Measurements from ENCODE around the gene SEPTIN14.
"Not testable (repeated sequence)": the region's sequence is repeated elsewhere in the genome, so short reads cannot be mapped to it uniquely, and the experiment has no call there.

The SEPTIN14 gene

DNA sequence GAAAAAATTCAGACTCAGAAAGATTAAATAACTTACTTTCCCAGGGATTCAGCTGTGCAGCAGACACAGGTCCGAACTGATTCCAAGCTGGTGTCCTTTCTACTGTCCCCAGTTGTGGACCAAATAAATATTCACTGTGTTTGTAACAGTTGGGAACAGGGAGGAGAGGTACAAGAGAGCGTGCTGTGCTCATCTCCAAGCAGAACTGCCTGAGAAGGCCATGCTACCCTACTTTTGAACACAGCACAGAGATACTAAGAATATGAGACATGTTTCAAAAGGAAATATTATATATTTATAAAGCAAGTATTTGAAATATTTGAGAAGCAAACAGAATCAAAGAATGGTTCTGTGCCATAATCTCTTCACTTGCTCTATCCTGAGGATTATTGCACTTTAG lies at the start of gene SEPTIN14:
SEPTIN14 (minus strand) TSS at position 101 of the 400 bp plus-strand sequence. CDS start 756 bp downstream, outside the sequence.
- not testable (repeated sequence) for DNase-seq

GRCh38 chr7:55903985-55904759 lies 41.6 kb upstream of the SEPTIN14 start:
- no peak for DNase-seq

DNA sequence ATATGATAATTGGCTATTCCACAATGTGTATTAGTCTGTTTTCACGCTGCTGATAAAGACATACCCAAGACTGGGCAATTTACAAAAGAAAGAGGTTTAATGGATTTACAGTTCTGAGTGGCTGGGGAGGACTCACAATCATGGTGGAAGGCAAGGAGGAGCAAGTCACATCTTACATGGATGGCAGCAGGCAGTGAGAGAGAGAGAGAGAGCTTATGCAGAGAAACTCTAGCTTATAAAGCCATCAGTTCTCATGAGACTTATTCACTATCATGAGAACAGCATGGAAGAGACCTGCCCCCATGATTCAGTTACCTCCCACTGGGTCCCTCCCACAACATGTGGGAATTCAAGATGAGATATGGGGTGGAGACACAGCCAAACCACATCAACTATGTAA lies 38.5 kb upstream of the SEPTIN14 start:
- not testable (repeated sequence) for DNase-seq

DNA sequence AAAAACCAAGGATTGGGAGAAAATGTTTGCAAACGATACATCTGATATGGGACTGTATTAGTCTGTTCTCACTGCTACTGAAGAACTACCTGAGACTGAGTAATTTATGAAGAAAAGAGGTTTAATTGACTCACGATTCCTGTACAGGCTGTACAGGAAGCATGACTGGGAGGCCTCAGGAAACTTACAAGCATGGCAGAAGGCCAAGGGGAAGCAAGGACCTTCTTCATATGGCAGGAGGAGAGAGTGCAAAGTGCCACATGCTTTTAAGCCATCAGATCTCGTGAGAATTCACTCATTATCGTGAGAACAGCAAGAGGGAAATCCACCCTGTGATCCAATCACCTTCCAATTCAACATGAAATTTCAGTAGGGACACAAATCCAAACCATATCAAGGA lies 35.7 kb upstream of the SEPTIN14 start:
- no peak for DNase-seq

DNA sequence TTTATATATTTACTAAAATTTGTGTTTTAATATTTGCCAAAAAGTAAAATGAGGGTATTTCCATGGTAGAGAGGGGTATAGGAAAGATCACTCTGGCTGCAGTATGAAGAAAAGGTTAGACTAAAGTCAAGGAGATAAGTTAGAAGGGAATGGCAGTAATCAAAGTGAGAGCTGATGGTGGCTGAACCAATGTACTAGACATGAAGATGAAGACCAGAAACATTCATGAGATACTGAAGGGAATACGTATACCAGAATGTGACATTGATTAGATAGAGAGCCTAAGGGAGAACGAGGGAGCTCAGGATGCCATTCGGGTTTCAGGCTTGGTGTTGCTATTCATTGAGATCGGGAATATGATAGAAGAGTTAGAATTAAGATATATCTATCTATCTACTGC lies 32.5 kb upstream of the SEPTIN14 start:
- DNase-seq = no peak

GRCh38 chr7:55893940-55894339 lies 31.4 kb upstream of the SEPTIN14 start:
- no peak for DNase-seq

DNA sequence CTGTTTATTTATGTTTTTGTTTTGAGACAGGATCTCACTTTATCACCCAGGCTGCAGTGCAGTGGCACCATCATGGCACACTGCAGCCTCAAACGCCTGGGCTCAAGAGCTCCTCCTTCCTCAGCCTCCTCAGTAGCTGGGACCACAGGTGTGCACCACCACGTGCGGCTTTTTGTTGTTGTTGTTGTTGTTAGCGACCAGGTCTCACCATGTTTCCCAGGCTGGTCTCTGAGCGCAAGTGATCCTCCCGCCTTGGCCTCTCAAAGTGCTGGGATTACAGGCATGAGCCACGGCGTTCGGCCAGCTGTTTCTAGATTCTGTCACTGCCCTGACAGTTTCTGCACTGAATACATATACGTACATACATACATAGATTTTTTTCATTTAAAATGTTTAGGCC lies 25.8 kb upstream of the SEPTIN14 start:
- not testable (repeated sequence) for DNase-seq

DNA sequence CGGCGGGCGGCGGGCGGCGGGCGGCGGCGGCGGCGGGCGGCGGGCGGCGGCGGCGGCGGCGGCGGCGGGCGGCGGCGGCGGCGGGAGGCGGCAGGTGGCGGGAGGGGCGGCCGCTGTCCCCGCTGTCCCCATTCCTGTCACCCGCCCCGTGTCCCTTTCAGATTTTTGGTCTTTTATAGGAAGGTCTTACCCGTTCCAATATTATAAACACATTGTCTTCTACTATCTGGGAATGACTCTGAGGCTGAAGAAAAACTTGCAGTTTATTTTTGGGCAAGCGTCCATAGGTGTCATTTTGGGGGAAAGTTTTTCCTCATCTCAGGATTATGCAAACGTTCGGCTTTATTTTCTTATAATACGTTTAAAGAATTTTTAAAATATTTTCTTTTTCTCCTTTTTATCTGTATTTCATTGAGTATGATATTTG lies 25.3 kb upstream of the SEPTIN14 start:
- DNase-seq = no peak

GRCh38 chr7:55884321-55884720 lies 21.8 kb upstream of the SEPTIN14 start:
- no peak for DNase-seq

GRCh38 chr7:55878691-55879090 lies 16.1 kb upstream of the SEPTIN14 start:
- DNase-seq = no peak

DNA sequence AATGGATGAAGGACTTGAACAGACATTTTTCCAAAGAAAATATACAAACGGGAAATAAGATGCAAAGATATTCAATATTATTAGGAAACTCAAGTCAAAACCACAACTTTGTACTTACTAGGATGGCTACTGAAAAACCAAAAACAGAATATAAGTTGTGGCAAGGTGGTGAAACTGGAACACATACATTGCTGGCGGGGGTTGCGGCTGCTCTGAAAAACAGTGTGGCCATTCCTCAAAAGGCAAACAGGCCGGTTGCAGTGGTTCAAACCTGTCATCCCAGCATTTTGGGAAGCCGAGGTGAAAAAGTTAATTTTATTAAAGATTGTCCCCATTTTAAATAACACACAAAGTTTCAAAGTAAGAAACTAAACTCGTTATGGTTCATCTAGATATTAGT lies 14.8 kb upstream of the SEPTIN14 start:
- no peak for DNase-seq

GRCh38 chr7:55873765-55874164 lies 11.2 kb upstream of the SEPTIN14 start:
- no peak for DNase-seq

DNA sequence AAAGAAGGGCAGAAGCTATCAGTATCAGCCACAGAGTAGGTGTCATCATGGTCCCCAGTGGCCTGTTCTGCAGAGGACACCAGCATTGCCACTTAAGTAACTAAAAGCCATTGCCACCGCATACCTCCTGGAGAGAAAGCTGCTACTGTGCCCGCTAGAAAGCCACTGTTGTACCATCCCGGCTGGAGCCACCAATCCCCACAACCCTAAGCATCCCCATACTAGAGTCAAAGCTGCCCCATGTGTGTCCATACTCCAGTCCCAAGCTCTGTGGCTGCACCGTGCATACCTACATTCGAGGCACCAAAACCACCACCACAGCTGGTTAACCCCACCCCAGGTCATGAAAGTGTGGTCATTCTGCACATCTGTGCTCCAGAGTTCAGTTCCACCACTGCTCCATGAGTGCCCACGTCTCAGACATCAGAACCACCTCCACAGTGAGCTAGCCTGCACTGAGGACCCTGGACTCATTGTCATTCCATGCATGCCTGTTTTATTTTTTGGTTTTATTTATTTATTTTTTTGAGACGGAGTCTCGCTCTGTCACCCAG lies 9.5 kb upstream of the SEPTIN14 start:
- DNase-seq = no peak

DNA sequence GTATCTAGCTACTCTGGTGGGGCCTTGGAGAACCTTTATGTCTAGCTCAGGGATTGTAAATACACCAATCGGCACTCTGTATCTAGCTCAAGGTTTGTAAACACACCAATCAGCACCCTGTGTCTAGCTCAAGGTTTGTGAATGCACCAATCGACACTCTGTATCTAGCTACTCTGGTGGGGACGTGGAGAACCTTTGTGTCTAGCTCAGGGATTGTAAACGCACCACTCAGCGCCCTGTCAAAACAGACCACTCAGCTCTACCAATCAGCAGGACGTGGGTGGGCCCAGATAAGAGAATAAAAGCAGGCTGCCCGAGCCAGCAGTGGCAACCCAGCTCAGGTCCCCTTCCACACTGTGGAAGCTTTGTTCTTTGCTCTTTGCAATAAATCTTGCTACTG lies 6.4 kb upstream of the SEPTIN14 start:
- DNase-seq = not testable (repeated sequence)

DNA sequence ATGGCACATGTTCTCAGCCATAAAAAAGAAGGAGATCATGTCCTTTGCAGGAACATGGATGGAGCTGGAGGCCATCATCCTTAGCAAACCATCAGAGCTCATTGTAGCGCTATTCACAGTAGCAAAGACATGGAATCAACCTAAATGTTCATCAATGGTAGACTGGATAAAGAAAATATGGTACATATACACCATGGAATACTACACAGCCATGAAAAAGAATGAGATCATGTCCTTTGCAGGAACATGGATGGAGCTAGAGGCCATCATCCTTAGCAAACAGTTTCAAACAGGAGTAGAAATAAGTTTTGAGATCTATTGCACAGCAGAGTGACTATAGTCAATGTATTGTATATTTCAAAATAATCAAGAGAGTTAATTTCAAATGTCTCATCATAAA lies 17.4 kb downstream of the SEPTIN14 start:
- not testable (repeated sequence) for DNase-seq

DNA sequence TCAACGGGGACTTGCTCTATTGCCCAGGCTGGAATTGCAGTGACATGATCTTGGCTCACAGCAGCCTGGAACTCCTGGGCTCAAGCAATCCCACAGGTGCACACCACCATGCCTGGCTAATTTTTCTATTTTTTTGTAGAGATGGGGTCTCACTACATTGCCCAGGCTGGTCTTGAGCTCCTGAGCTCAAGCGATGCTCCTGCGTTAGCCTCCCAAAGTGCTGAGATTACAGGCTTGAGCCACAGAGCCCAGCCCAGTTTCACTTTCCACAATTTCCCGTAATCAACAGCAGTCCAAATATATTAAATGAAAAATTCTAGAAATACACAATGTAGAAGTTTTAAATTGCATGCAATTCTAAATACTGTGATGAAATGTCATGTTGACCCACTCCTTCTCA lies 24.0 kb downstream of the SEPTIN14 start:
- DNase-seq = no peak

- DNase-seq = no peak
Observed at GRCh38 chr7:55827577-55827976, 35.0 kb downstream of the SEPTIN14 start.

DNA sequence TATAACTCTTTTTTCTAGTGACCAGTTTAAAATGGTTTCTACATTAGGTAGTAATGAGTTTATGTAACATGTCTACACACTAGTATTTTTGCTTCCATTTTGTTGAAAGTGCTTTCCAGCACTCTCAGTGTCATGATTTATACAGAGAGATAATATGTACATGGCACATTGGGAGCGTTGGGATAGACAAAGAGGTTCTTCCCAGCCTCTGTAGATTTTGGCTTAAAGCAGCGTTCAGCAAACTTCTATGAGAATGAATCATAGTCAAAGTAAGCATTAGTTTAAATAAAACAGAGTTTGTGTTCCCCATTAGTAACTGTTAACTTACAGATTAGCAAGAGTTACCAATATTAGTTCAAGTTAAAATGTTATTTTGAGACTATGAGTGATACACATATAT lies 43.9 kb downstream of the SEPTIN14 start:
- no peak for DNase-seq

DNA sequence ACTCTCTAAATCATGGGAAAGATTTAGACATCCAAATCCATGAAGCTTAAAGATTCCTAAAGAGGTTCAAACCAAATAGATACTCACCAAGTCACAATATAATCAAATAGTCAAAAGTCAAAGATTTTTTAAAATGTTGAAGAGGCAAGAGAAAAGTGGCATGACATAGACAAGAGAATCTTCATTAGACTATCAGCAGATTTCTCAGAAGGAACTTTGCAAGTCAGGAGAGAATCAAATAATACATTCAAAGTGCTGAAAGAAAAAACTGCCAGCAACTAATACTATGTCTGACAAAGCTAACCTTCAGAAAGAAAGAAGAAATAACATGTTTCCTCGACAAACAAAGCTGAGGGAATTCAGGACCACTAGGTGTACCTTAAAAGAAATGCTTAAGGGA lies 65.3 kb downstream of the SEPTIN14 start:
- not testable (repeated sequence) for DNase-seq

- DNase-seq = no peak
Observed at GRCh38 chr7:55794527-55794926, 68.0 kb downstream of the SEPTIN14 start.

DNA sequence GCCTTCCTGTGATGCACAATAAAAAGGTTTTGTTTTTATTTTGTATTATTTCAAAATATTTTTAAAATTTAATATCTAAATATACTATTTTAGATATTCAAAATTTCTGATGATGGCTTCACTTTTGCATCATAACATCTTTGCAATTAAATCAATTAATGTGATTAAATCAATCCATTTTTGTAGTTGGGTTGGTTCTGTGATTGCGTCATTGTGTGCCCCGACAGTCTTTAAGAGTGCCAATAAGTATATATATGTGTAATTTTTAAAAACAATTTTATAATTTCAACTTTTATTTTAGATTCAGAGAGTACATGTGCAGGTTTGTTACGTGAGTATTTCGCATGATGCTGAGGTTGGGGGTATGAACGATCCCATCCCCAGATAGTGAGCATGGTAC lies 70.5 kb downstream of the SEPTIN14 start:
- DNase-seq = no peak

GRCh38 chr7:55787796-55788195 lies 74.8 kb downstream of the SEPTIN14 start:
- no peak for DNase-seq

DNA sequence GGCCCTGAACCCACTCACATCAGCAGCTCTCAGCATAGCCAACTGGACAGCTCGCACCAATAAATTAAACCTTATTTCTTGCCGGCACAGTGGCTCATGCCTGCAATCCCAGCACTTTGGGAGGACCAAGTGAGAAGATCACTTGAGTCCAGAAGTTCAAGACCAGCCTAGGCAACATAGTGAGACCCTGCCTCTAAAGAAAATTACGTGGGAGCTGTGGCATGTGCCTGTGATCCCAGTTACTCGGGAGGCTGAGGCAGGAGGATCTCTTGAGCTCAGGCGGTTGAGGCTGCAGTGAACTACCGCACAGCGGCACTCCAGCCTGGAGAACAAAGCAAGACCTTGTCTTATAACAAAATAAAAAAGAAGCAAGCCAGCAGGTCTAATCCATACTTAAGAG lies 75.7 kb downstream of the SEPTIN14 start:
- DNase-seq = no peak

GRCh38 chr7:55785444-55785843 lies 77.1 kb downstream of the SEPTIN14 start:
- not testable (repeated sequence) for DNase-seq

DNA sequence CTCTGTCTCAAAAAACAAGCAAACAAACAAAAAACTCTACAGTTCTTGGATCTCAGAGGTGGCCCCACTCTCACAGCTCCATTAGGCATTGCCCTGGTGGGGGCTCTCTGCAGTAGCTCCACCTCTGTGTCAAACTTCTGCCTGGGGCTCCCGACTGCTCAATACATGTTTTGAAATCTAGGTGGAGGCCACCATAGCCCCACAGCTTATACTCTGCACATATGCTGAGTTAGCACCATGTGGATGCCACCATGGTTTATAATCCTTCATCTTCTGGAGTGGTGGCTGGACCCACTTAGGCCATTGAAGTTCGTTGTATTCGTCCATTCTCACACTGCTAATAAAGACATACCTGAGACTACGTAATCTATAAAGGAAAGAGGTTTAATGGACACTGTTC lies 78.4 kb downstream of the SEPTIN14 start:
- DNase-seq = no peak

Data from activated CD8-positive, alpha-beta memory T cell treated with anti-CD3 and anti-CD28 coated beads, Interleukin-2, amount 50 U/mL, for 4 hours (primary cell).